Glomerular visceral epithelial cell (primary cell): ENCODE measurements around the gene TSPAN18.
A peak's percentile ranks its signal among the peaks of the same experiment; 100 is the strongest.

Experiments
- DNase-seq: peaks from one replicate; pipeline ENCODE4 v3.0.0-alpha.2; 2016; ENCODE audit errors: extremely low spot score

Gene TSPAN18

GRCh38 chr11:44777209-44778194, 50.7 kb downstream of the TSPAN18 start:
- DNase-seq = no peak

- DNase-seq = no peak
Measured at GRCh38 chr11:44778195-44779100, 51.7 kb downstream of the TSPAN18 start.

DNA sequence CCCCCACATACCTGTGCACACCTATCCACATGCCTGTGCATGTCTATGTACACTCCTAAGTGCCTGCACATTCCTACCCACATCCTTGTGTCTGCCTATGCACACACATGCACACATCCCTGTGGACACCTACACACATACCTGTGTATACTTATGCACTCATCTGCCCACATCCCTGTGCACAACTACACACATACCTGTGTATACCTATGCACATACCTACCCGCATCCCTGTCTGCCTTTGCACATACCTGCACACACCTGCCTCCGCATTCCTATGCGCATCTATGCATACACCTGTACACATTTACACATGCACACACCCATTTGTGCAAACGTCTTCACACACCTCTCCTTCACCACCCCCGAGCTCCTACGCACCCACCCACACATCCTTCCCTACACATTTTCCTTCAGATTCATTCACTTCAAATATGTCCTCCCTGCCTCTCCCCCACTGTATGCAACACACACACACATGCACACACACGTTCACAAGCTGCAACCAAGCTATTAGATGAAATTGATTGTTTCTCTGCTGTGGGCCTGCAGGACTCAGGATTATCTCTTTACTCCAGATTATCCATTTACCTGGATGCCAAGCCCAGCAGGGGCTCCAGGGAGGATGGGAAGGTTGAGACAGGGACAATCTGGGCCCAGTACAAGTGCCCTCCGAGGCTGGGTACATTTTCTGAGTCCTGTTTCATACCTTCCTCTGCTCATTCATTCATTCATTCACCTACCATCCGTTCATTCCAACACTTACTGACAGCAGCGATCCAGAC, 53.2 kb downstream of the TSPAN18 start:
- no peak for DNase-seq

DNA sequence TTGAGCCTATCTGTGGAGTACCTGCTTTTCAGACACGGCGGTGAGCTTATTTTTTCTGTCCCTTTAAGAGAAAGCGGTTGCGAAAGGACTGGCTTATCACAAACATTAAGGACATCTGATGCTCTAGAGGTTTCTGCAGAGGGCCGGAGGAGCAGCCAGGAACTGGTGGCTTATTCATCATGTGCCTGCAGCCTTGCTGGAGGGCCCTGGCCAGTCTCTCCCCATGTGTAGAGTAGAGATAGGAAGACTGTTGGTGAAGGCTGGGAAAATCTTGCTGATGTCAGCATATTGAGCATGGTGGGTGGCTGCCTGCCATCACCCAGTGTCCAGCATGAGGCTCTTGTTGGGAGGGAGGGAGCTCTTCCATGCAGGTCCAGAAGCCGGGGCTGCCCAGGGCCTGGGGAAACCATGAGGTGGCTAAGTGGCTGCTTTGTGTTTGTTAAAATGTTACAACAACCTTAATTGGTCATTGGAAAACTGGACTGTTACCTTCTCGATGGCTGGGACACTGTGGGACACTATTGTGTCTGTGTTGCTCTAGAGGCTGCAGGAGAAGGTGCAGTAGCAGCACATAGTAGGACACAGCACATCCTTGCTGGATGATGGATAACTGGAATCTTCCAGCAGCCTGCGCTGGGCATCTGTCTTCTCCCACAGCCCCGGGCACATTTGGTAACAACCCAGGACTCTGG, 54.3 kb downstream of the TSPAN18 start:
- DNase-seq = no peak

DNA sequence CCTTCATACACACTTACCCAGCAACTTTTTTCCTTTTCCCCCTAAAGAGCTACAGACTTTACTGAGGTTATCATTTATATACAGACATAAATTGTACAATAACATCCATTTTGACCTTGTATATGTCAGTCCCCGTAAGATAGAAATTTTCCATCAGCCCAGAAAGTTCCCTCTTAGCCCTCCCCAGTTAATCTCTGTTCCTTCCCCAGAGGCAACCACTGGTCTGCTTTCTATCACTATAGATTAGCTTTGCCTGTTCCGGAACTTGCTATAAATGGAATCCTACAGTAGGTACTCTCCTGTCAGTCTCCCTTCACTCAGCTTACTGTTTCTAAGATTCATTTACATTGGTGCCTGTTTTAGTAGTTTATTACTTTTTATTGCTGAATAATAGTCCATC, 54.9 kb downstream of the TSPAN18 start:
- no peak for DNase-seq

GRCh38 chr11:44782478-44782877, 55.7 kb downstream of the TSPAN18 start:
- no peak for DNase-seq

- DNase-seq = no peak
Measured at GRCh38 chr11:44784436-44784760, 57.6 kb downstream of the TSPAN18 start.

DNA sequence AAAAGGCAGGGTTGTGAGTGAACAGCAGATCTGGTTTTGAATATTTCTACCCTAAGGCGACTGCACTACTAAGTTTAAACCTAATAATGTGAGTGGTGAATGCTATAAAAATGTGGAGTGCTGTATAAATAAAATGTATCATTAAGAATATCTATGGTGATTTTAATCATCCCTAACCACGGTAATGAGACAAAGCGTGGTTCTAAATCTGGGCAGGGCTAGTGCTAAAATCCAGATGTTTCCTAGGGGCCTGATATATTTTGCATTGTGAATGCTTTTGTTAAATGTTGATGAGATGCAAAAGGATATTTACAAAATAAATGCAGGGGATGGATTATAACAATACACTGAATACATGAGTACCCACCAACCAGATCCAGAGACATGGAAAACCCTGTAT, 58.1 kb downstream of the TSPAN18 start:
- DNase-seq = no peak

- no peak for DNase-seq
Measured at GRCh38 chr11:44785856-44786607, 59.3 kb downstream of the TSPAN18 start.

DNA sequence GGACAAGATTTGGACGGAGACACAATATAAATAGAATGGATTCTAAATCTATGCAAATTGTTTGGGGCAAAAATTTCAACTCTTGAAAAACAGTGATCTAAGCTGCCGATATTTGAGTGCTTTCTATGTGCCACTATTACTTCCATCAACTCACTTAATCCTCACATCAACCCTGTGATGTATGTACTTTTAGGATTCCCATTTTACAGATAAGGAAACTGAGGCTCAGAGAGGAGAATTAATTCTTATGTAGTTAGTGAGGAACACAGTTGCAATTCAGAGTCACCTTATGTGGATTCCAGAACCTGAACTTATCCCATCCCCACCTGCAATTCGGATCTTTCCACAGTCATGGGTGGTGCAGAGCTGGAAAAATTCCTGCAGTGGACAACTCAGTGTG, 60.3 kb downstream of the TSPAN18 start:
- DNase-seq = no peak

DNA sequence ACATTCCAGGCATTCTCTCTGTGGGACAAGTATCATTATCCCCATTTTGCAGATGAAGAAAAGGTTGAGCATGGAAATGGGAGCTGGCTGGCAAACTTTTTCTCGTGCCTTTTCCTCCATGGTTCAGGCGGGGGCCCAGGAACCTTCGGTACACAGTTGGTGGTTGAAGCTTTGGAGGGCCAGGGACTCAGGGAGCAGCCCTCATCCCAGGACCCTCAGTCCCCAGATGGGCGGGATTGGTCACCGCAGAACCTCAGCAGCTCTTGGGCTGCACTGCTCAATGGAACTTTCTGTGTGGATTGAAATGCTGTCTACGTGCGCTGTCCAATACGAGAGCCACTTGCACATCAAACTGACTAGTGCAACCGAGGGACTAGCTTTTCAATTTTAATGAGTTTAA, 61.2 kb downstream of the TSPAN18 start:
- no peak for DNase-seq

DNA sequence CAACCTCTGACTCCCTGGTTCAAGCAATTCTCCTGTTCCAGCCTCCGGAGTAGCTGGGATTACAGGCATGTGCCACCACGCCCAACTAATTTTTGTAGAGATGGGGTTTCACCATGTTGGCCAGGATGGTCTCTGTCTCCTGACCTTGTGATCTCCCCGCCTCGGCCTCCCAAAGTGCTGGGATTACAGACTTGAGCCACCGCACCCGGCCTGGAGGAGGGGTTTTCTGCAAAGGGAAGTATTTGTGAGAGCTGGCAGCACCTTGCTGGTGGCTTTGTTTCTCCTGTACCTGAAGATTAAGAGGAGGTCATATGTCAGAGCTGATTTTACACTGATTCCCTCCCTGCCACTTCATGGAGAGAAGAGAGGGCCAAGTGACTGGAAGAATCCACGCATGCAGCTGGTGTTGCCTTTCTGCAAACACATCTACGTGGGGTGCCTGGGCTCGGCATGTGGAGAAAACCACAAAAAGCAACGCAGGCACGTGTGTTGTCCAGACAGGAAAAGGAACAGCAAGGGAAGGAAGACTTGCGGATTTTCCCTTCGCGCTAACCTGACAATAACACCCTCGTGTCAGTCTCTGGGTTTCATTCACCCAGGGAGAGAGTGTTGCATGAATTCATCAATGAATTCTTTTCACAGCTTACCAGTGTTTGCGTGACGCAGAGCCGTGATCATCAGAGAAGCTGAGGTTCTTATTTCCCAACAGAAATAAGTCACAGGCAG, 61.9 kb downstream of the TSPAN18 start:
- peak; percentile 52 for DNase-seq

- DNase-seq = no peak
Measured at GRCh38 chr11:44789496-44789895, 62.7 kb downstream of the TSPAN18 start.

DNA sequence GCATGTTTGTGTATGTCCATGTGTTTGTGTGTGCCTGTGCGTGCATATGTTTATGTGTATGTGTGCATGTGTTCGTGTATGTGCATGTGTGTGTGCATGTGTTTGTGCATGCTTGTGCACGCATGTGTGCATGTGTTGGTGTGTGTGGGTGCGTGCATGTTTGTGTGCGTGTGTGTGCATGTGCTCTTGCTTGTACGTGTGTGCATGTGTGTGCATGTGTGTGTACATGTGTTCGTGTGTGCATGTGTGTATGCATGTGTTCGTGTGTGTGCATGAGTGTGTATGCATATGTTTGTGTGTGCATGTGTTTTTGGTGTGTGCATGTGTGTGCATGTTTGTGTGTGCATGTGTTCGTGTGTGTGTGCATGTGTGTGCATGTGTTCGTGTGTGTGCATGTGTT, 63.4 kb downstream of the TSPAN18 start:
- no peak for DNase-seq

- no peak for DNase-seq
Measured at GRCh38 chr11:44791316-44791925, 64.7 kb downstream of the TSPAN18 start.

- DNase-seq = no peak
Measured at GRCh38 chr11:44792171-44792570, 65.4 kb downstream of the TSPAN18 start.

DNA sequence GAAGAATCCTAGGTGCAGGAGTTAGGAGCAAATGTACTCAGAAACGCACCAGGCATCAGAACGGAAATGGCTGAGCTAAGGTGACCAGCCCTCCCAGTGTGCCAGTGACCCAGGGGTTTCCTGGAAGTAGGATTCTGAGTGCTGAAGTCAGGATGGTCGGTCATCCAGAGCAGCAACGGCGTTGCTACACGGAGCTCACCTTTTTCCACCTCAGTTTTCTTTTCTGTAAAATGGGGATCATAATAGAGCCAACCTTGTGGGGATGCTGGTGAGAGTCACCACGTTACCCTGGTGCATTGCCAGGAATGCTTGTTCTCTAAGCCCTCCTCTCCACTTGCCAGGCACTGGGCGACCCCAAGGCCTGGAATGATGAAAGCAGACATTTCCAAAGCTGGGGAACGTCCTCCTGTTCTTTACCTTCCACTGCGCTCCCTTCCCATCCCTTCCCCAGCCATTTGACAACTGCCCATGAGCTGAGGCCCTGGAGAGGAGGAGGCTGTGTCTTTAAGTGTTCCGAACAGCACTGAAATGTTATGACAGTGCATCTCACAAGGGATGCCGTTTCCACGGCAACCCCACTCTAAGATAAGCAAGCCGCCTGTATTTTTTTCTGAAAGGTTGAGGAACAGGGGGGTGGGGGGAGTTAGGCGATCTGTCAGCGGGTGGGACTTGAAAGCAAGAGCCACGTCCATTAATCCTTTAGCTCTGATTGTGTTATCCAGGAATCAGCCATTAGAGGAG, 66.8 kb downstream of the TSPAN18 start:
- no peak for DNase-seq

DNA sequence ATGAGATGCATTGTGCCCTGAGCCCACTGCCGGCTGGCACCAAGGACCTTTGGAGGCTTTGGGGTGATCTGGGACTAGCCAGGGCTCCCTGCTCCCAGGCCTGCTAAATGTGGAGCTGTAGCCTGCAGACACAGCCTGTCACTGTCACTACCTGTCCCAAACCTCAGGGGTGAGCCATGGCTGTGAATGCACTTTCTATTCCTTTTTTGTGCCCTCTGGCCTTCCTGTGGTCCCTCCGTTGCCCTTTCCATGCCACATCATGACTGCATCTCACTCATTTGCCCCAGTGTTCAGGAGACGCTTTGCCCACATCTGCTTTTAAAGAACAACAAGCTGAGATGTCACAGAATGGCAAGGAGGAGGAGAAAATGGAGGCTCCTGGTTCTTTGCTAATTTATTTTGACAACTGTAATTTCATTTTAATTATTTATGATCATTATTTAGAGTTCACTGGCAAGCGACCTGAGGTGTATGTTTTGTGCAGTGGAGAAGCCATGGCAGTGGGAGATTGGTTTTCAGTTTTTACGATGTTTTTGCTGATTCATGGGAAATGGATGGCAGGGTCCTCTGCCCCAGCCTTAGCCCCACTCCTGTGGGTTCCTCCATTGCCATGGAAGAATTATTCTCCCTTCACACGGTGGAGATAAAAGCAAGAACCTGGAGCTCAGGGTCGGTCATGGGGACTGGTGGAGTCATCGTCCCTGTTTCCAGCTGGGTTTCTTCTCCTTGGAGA, 69.2 kb downstream of the TSPAN18 start:
- DNase-seq = no peak
